HEK293 (cell line): ENCODE results near the gene LRRC47.
A peak's percentile ranks its signal among the peaks of the same experiment; 100 is the strongest.

Source experiments
- CTCF ChIA-PET: fragments of 350-600 bp; formaldehyde crosslinking; extraction: SDS; loops from one replicate; lab custom pipeline; 2021; ENCODE audit warnings: antibody characterized with exemption; lab: Yijun Ruan, JAX
- POLR2A ChIA-PET: fragments of 300-600 bp; formaldehyde crosslinking; extraction: SDS; loops from one replicate; lab custom pipeline; 2020; ENCODE audit warnings: antibody characterized with exemption, inconsistent platforms; lab: Yijun Ruan, JAX
- H3K27ac ChIP-seq: fragments of 200-500 bp; sonication (Bioruptor generic); 2 replicates; pipeline ENCODE4 v1.5.1; 2014; ENCODE audit warnings: low read depth, low read length, control low read depth, inconsistent platforms; ENCODE audit errors: extremely low read depth
- H3K36me3 ChIP-seq, 2 experiments: fragments of 200-500 bp in 1 of 2; sonication (Bioruptor generic) in 1 of 2; 1 replicate in 1 of 2; 2 replicates in 1 of 2; pipeline ENCODE4 v1.5.1; 2014 to 2017; ENCODE audit warnings: inconsistent platforms in 2 of 2, low read length in 2 of 2; ENCODE audit not compliant: control insufficient read depth in 2 of 2, insufficient read depth in 1 of 2
- H3K4me1 ChIP-seq: fragments of 200-500 bp; sonication (Bioruptor generic); 2 replicates; pipeline ENCODE4 v1.5.1; 2014; ENCODE audit warnings: mild to moderate bottlenecking, low read length, inconsistent platforms; ENCODE audit not compliant: control insufficient read depth, insufficient read depth
- H3K4me3 ChIP-seq: 2 replicates; pipeline ENCODE4 v1.5.1; 2011; ENCODE audit warnings: low read depth, mild to moderate bottlenecking, control low read depth, low read length, moderate library complexity
- H3K9me3 ChIP-seq: fragments of 200-500 bp; sonication (Bioruptor generic); 2 replicates; pipeline ENCODE4 v1.5.1; 2014; ENCODE audit warnings: low read depth, low read length, inconsistent platforms; ENCODE audit not compliant: control insufficient read depth, insufficient read depth
- HOXA7 ChIP-seq: sonication (generic); formaldehyde crosslinking; IDR thresholded peaks from 2 replicates; pipeline ENCODE4 v1.8.1; 2022; ENCODE audit warnings: missing genetic modification reagents, borderline replicate concordance
- SCRT2 ChIP-seq: fragments of 450-650 bp; formaldehyde crosslinking; IDR thresholded peaks from 2 replicates; pipeline ENCODE4 v1.5.1; 2016; ENCODE audit warnings: missing biosample characterization, missing genetic modification characterization
- SP2 ChIP-seq: fragments of 450-650 bp; formaldehyde crosslinking; IDR thresholded peaks from 2 replicates; pipeline ENCODE4 v1.5.1; 2016; ENCODE audit warnings: missing biosample characterization, missing genetic modification characterization
- ZFHX2 ChIP-seq: fragments of 450-650 bp; formaldehyde crosslinking; conservative IDR thresholded peaks from 2 replicates; pipeline ENCODE4 v1.5.1; 2016; ENCODE audit warnings: missing biosample characterization, missing genetic modification characterization
- ZNF184 ChIP-seq: fragments of 450-650 bp; IDR thresholded peaks from 2 replicates; pipeline ENCODE4 v1.5.1; 2018; ENCODE audit warnings: missing biosample characterization, mild to moderate bottlenecking, missing genetic modification characterization
- ZNF214 ChIP-seq: fragments of 450-650 bp; formaldehyde crosslinking; IDR thresholded peaks from 2 replicates; pipeline ENCODE4 v1.5.1; 2017; ENCODE audit warnings: missing biosample characterization, mild to moderate bottlenecking, missing genetic modification characterization, borderline replicate concordance
- ZNF223 ChIP-seq: fragments of 450-650 bp; formaldehyde crosslinking; IDR thresholded peaks from 2 replicates; pipeline ENCODE4 v1.5.1; 2016; ENCODE audit warnings: missing biosample characterization, missing genetic modification characterization
- ZNF335 ChIP-seq: fragments of 450-650 bp; formaldehyde crosslinking; conservative IDR thresholded peaks from 2 replicates; pipeline ENCODE4 v1.5.1; 2016; ENCODE audit warnings: missing biosample characterization, missing genetic modification characterization
- ZNF433 ChIP-seq: fragments of 450-650 bp; formaldehyde crosslinking; IDR thresholded peaks from 2 replicates; pipeline ENCODE4 v1.5.1; 2016; ENCODE audit warnings: missing biosample characterization, missing genetic modification characterization, low read depth
- ZNF544 ChIP-seq: fragments of 450-650 bp; formaldehyde crosslinking; IDR thresholded peaks from 2 replicates; pipeline ENCODE4 v1.5.0; 2017; ENCODE audit warnings: missing biosample characterization, missing genetic modification characterization
- ZNF558 ChIP-seq: fragments of 450-650 bp; formaldehyde crosslinking; IDR thresholded peaks from 2 replicates; pipeline ENCODE4 v1.5.1; 2016; ENCODE audit warnings: missing biosample characterization, missing genetic modification characterization
- ZNF600 ChIP-seq: fragments of 450-650 bp; formaldehyde crosslinking; IDR thresholded peaks from 2 replicates; pipeline ENCODE4 v1.5.1; 2016; ENCODE audit warnings: missing biosample characterization, missing genetic modification characterization
- ZNF621 ChIP-seq: fragments of 450-650 bp; formaldehyde crosslinking; IDR thresholded peaks from 2 replicates; pipeline ENCODE4 v1.5.1; 2017; ENCODE audit warnings: missing biosample characterization, missing genetic modification characterization
- ZNF747 ChIP-seq: fragments of 450-650 bp; formaldehyde crosslinking; IDR thresholded peaks from 2 replicates; pipeline ENCODE4 v1.5.1; 2016; ENCODE audit warnings: missing biosample characterization, missing genetic modification characterization
- ZNF791 ChIP-seq: fragments of 450-650 bp; formaldehyde crosslinking; IDR thresholded peaks from 2 replicates; pipeline ENCODE4 v1.5.1; 2016; ENCODE audit warnings: missing biosample characterization, missing genetic modification characterization
- ZNF843 ChIP-seq: fragments of 450-650 bp; formaldehyde crosslinking; IDR thresholded peaks from 2 replicates; pipeline ENCODE4 v1.5.1; 2016; ENCODE audit warnings: missing biosample characterization, missing genetic modification characterization
- ZSCAN16 ChIP-seq: fragments of 450-650 bp; formaldehyde crosslinking; IDR thresholded peaks from 2 replicates; pipeline ENCODE4 v1.5.1; 2016; ENCODE audit warnings: missing biosample characterization, missing genetic modification characterization

The LRRC47 gene

DNA sequence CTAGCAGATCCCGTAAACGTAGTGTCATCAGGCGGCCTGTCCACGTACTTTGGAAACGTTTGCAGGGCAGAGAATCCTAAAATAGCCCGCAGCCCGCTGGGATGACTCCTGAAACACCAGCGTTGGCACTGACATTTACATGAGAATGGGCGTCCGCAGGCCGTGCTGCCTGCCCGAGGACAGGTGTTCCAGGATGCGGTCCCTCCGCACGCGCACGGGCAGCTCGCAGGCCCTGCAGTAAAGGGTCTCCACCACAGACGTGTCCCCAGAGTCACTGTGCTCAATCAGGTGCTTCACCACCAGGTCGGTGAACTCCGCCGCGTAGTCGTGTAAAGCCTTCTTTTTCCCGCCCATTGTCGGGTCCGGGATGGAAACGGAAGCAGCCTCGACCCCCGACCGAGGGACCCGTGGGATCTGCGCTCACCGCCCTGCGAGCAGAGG lies 49.9 kb downstream of the LRRC47 start:
- H3K4me1 ChIP-seq = no peaks in the 10 kb centered on the region
- TF ChIP-seq SCRT2 (tag by site-specific recombination) (no peak), ZNF621 (tag by site-specific recombination) (no peak), ZNF747 (tag by site-specific recombination) (no peak), ZFHX2 (tag by site-specific recombination) (no peak), ZNF843 (tag by site-specific recombination) (no peak), ZNF214 (tag by site-specific recombination) (no peak), HOXA7 (CRISPR knock-in tag) (no peak), ZNF558 (tag by site-specific recombination) (no peak), ZNF335 (tag by site-specific recombination) (0 out of 2 replicates have a peak, but pooled peaks have one; percentile 9), SP2 (tag by site-specific recombination) (peak; percentile 25), ZNF223 (no peak)
- TF ChIP-seq, all 188 proteins: peak for 2
- CTCF ChIA-PET = no interaction called here
- peak overlapping the region; percentile 45; the same call in 1 of the 2 replicates for H3K27ac ChIP-seq
- peak overlapping the region; percentile 83 for H3K4me3 ChIP-seq
- H3K36me3 ChIP-seq = peaks cover 7 to 45% of the 10 kb centered on the region in 2 experiments; a peak in 2 of 3 replicates
- POLR2A ChIA-PET = no interaction called here
- H3K9me3 ChIP-seq = no peaks in the 10 kb centered on the region

DNA sequence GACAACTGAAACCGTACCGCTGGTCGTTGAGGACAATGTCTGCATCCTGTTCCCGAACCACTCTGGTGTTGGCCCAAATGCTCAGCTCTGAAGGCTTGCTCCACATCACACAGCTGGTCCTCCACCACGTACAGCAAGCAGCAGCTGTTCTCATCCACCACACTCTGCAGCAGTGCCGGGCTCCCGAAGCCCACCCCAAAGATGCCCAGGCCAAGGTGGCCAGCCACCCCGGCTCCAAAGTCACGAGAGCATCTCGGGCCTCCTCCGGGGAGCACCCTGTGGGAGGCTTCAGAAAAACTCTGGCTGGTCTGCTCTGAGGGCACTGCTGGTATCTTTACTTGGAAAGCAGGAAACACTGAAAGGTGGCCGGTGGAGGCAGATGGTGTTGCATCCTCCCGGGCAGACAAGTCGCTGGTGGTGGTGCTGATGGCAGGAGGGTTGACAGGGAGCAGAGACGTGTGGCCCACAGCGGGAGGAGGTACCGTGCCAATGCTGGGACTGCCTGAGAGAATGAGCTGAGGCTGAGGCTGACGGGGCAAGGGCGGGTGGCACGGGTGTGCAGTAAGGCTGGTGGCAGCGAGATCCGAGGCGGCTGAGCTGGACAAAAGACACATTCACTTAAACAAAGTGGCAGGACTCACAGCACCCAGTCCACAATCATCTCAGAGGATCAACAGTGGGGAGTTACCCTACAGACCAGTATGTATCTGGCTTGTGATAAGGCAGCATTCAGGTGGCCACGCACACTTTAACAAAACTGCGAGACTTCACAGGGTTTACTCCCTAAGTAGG lies 50.5 kb downstream of the LRRC47 start:
- TF ChIP-seq ZNF600 (tag by site-specific recombination) (peak; percentile 38; the same call in 1 of the 2 replicates), ZNF184 (tag by site-specific recombination) (no peak), ZSCAN16 (tag by site-specific recombination) (0 out of 2 replicates have a peak, but pooled peaks have one; percentile 0)
- H3K4me1 ChIP-seq = no peaks in the 10 kb centered on the region
- H3K4me3 ChIP-seq = peak overlapping the region; percentile 83
- no peak overlapping the region for H3K27ac ChIP-seq
- no peaks in the 10 kb centered on the region for H3K9me3 ChIP-seq
- ChIA-PET CTCF (interaction anchor here (1.0 kb wide), 1 partner anchor 21 kb away, joined by 3 read pairs; no protein-coding TSS in a partner anchor), POLR2A (no interaction called here)
- peaks cover 7 to 51% of the 10 kb centered on the region in 2 experiments; a peak in 2 of 3 replicates for H3K36me3 ChIP-seq

DNA sequence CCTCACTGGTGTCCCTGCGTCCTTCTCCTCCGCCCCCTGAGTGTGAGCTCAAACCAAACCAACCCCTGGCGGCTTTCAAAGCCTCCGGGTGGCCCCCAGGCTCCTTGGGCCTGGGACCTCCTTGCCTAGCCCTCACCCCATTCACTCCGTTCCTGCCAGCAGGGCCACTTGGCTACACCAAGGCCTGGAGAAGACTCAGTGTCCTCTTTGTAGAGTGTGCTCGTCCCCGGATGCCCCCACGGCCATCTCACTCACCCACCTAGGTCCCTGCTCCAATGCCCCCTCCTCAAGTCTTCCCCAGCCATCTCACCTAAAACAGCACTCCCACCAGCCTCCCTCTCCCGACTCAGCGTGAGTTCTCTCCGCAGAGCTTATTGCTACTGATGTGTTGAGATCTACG lies 51.2 kb downstream of the LRRC47 start:
- H3K4me1 ChIP-seq = no peaks in the 10 kb centered on the region
- ChIA-PET POLR2A (no interaction called here), CTCF (interaction anchor here (1.0 kb wide), 1 partner anchor 21 kb away, joined by 3 read pairs; no protein-coding TSS in a partner anchor)
- no peak overlapping the region for H3K4me3 ChIP-seq
- peaks cover 12 to 58% of the 10 kb centered on the region in 2 experiments; a peak in 2 of 3 replicates for H3K36me3 ChIP-seq
- no peak overlapping the region for H3K27ac ChIP-seq
- TF ChIP-seq ZNF621 (tag by site-specific recombination) (no peak), ZNF544 (no peak), ZNF791 (tag by site-specific recombination) (no peak)
- no peaks in the 10 kb centered on the region for H3K9me3 ChIP-seq

DNA sequence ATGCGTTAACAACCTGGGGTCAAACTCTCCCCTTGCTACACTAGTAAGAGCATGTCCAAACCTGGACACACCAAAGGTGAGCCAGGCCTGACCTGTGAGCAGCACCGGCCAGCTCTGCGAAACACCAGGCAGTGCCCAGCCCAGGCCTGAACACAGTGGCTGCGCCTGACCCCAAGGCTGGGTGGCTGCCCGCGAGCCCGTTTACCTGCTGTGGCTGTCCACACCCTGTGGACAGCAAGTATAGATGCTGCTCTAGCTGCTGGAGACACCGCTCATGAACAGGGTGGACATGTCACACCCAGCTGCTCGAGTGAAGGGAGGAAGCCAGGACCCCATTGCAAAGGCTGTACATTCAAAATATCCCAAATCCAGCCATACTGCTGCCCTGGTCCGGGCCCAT lies 51.7 kb downstream of the LRRC47 start:
- no peak overlapping the region for H3K4me3 ChIP-seq
- H3K9me3 ChIP-seq = no peaks in the 10 kb centered on the region
- no peak for TF ChIP-seq ZNF335 (tag by site-specific recombination)
- no peak for TF ChIP-seq ZNF433 (tag by site-specific recombination)
- H3K36me3 ChIP-seq = peaks cover 12 to 62% of the 10 kb centered on the region in 2 experiments; a peak in 2 of 3 replicates
- no peaks in the 10 kb centered on the region for H3K4me1 ChIP-seq
- H3K27ac ChIP-seq = no peak overlapping the region
- CTCF ChIA-PET = no interaction called here
- POLR2A ChIA-PET = no interaction called here
